RWPE1 (cell line): ENCODE data around the gene C16orf74.
A peak's percentile ranks its signal among the peaks of the same experiment; 100 is the strongest.

Experiments used
- CTCF ChIA-PET: fragments of 350-600 bp; sonication (Branson Sonifier 250); formaldehyde crosslinking; extraction: SDS; loops from one replicate; lab custom pipeline; 2021; lab: Yijun Ruan, JAX
- POLR2A ChIA-PET: fragments of 400-600 bp; formaldehyde crosslinking; extraction: SDS; loops from one replicate; lab custom pipeline; 2020; ENCODE audit warnings: antibody characterized with exemption; ENCODE audit not compliant: low non-redundant PET; lab: Yijun Ruan, JAX
- DNase-seq: peaks from one replicate; pipeline ENCODE4 v3.0.0; 2012; ENCODE audit warnings: low spot score
- H3K27ac ChIP-seq: fragments of 450-650 bp; 2 replicates; pipeline ENCODE4 v1.5.1; 2017
- CTCF ChIP-seq: fragments of 450-650 bp; conservative IDR thresholded peaks from 2 replicates; pipeline ENCODE4 v1.5.1; 2017; ENCODE audit warnings: low read depth, mild to moderate bottlenecking

Gene C16orf74

GRCh38 chr16:85661740-85662481, 89.0 kb downstream of the C16orf74 start:
- DNase-seq, result no peak
- ChIA-PET POLR2A (interaction anchor here (0.7 kb wide), 1 partner anchor 88 kb away, joined by 3 read pairs; no protein-coding TSS in a partner anchor), CTCF (interaction anchor here (1.4 kb wide), 1 partner anchor 56 kb away, joined by 3 read pairs; no protein-coding TSS in a partner anchor)
- TF ChIP-seq CTCF, result no peak
- peak overlapping the region; percentile 18 for H3K27ac ChIP-seq

- POLR2A ChIA-PET, result interaction anchor here (0.7 kb wide), 1 partner anchor 89 kb away, joined by 3 read pairs; no protein-coding TSS in a partner anchor
- CTCF ChIA-PET, result interaction anchor here (0.7 to 1.4 kb wide), 2 partner anchors 56 to 72 kb away, joined by 3 read pairs; no protein-coding TSS in a partner anchor
These were observed 89.8 kb downstream of the C16orf74 start for GRCh38 chr16:85660843-85661739.

GRCh38 chr16:85659805-85660511, 90.9 kb downstream of the C16orf74 start:
- peak; percentile 63 for DNase-seq
- TF ChIP-seq CTCF, result peak; percentile 85
- ChIA-PET POLR2A (no interaction called here), CTCF (interaction anchor here (0.6 to 1.5 kb wide), 4 partner anchors 9 to 1546 kb away, joined by 3 to 6 read pairs (median 3); no protein-coding TSS in a partner anchor)
- H3K27ac ChIP-seq, result peak overlapping the region; percentile 22; the same call in 1 of the 2 replicates

More at GRCh38 chr16:85660843-85661739, 89.8 kb downstream of the C16orf74 start:
- TF ChIP-seq CTCF, result no peak
- DNase-seq, result no peak
- H3K27ac ChIP-seq, result peak overlapping the region; percentile 22; the same call in 1 of the 2 replicates

- TF ChIP-seq CTCF, result no peak
- no peak for DNase-seq
- H3K27ac ChIP-seq, result peak overlapping the region; percentile 13
- POLR2A ChIA-PET, result no interaction called here
- CTCF ChIA-PET, result interaction anchor here (0.6 to 1.5 kb wide), 3 partner anchors 19 to 1546 kb away, joined by 3 to 6 read pairs (median 3); no protein-coding TSS in a partner anchor
These were observed 91.6 kb downstream of the C16orf74 start for GRCh38 chr16:85659336-85659735.

- POLR2A ChIA-PET, result no interaction called here
- CTCF ChIA-PET, result interaction anchor here (0.6 to 1.5 kb wide), 3 partner anchors 15 to 24 kb away, joined by 3 to 6 read pairs (median 3); no protein-coding TSS in a partner anchor
These were observed 92.2 kb downstream of the C16orf74 start for GRCh38 chr16:85658504-85659326.

More at GRCh38 chr16:85658504-85659326, 92.2 kb downstream of the C16orf74 start:
- DNase-seq, result no peak
- no peak for TF ChIP-seq CTCF
- peak overlapping the region; percentile 13 for H3K27ac ChIP-seq
